CD14-positive monocyte (primary cell): Measurements from ENCODE around the gene ARID1B. TPM values are rescaled to one million over a fixed set of nuclear protein-coding genes. Genes with fewer than 3 reads are reported as not detected.

Experiments
- DNase-seq, 3 donors: peaks; one replicate each; pipeline ENCODE4 v3.0.0-alpha.2; 2011 to 2022
- H2AFZ ChIP-seq: 2 replicates; pipeline ENCODE4 v1.6.0; 2012; ENCODE audit warnings: mild to moderate bottlenecking, low read depth, low read length, inconsistent platforms; ENCODE audit not compliant: insufficient read depth, poor library complexity, severe bottlenecking
- H3K27ac ChIP-seq, 2 donors: 1 replicate in 1 of 2; 2 replicates in 1 of 2; pipeline ENCODE4 v1.5.1; 2012 to 2013; ENCODE audit warnings: low read length in 2 of 2, control low read depth in 1 of 2, inconsistent platforms in 1 of 2, low read depth in 1 of 2, mild to moderate bottlenecking in 1 of 2
- H3K27me3 ChIP-seq, 2 donors: one replicate each; pipeline versions ENCODE4 v1.6.0 to v1.6.1; 2011 to 2013; ENCODE audit warnings: low read length in 2 of 2; ENCODE audit not compliant: control insufficient read depth in 2 of 2, insufficient read depth in 2 of 2
- H3K36me3 ChIP-seq, 2 donors: replicated peaks in 1 of 2; 1 replicate in 1 of 2; 2 replicates in 1 of 2; pipeline versions ENCODE4 v1.5.1 to v1.6.1; 2012 to 2013; ENCODE audit warnings: low read length in 2 of 2, control low read depth in 1 of 2, inconsistent platforms in 1 of 2, mild to moderate bottlenecking in 1 of 2; ENCODE audit not compliant: insufficient read depth in 2 of 2, control insufficient read depth in 1 of 2
- H3K4me1 ChIP-seq, 2 donors: 1 replicate in 1 of 2; 2 replicates in 1 of 2; pipeline versions ENCODE4 v1.5.1 to v1.6.1; 2012 to 2013; ENCODE audit warnings: low read length in 2 of 2, control low read depth in 1 of 2, inconsistent platforms in 1 of 2, mild to moderate bottlenecking in 1 of 2, moderate library complexity in 1 of 2; ENCODE audit not compliant: insufficient read depth in 2 of 2, control insufficient read depth in 1 of 2
- H3K4me2 ChIP-seq: replicated peaks from 2 replicates; pipeline ENCODE3; 2012; ENCODE audit warnings: low read length, moderate library complexity, mild to moderate bottlenecking; ENCODE audit not compliant: poor library complexity, severe bottlenecking; ENCODE audit errors: extremely low read depth
- H3K4me3 ChIP-seq, 3 experiments: fragments of 200-600 bp in 1 of 3; sonication (generic) in 1 of 3; replicated peaks in 1 of 3; 1 replicate in 2 of 3; 2 replicates in 1 of 3; pipeline ENCODE4 v1.5.1; 2011 to 2013; ENCODE audit warnings: low read length in 3 of 3, mild to moderate bottlenecking in 3 of 3, control low read depth in 2 of 3, low read depth in 2 of 3, inconsistent platforms in 1 of 3, moderate library complexity in 1 of 3
- H3K79me2 ChIP-seq: 2 replicates; pipeline ENCODE4 v1.6.0; 2012; ENCODE audit warnings: mild to moderate bottlenecking, control low read depth, inconsistent platforms, low read length, moderate library complexity; ENCODE audit not compliant: insufficient read depth
- H3K9ac ChIP-seq: 2 replicates; pipeline ENCODE4 v1.6.0; 2017; ENCODE audit warnings: low read length, mild to moderate bottlenecking; ENCODE audit not compliant: insufficient read depth, poor library complexity, severe bottlenecking
- H3K9me3 ChIP-seq, 2 donors: replicated peaks in 1 of 2; 1 replicate in 1 of 2; 2 replicates in 1 of 2; pipeline versions ENCODE4 v1.5.1 to v1.6.1; 2012 to 2013; ENCODE audit warnings: low read length in 2 of 2, control low read depth in 1 of 2; ENCODE audit not compliant: control insufficient read depth in 1 of 2, insufficient read depth in 1 of 2
- H4K20me1 ChIP-seq: 2 replicates; pipeline ENCODE4 v1.6.0; 2012; ENCODE audit warnings: mild to moderate bottlenecking, low read length, control low read depth, moderate library complexity; ENCODE audit not compliant: insufficient read depth
- H3K27ac Mint-ChIP-seq, 7 donors: one replicate each; pipeline ENCODE4 v1.8.0; 2020; ENCODE audit warnings: mild to moderate bottlenecking in 7 of 7, mixed read lengths in 7 of 7, moderate library complexity in 6 of 7, inconsistent platforms in 2 of 7
- H3K27me3 Mint-ChIP-seq, 3 donors: one replicate each; pipeline ENCODE4 v1.8.0; 2021 to 2022; ENCODE audit warnings: low read depth in 3 of 3, mild to moderate bottlenecking in 3 of 3, mixed read lengths in 3 of 3, moderate library complexity in 3 of 3, inconsistent platforms in 1 of 3
- H3K36me3 Mint-ChIP-seq, 2 donors: one replicate each; pipeline ENCODE4 v1.8.0; 2020; ENCODE audit warnings: mixed read lengths in 2 of 2, inconsistent platforms in 1 of 2, mild to moderate bottlenecking in 1 of 2
- H3K4me1 Mint-ChIP-seq: one replicate; pipeline ENCODE4 v1.8.0; 2020; ENCODE audit warnings: mild to moderate bottlenecking, mixed read lengths
- H3K4me3 Mint-ChIP-seq, 2 donors: one replicate each; pipeline ENCODE4 v1.8.0; 2020; ENCODE audit warnings: mild to moderate bottlenecking in 2 of 2, mixed read lengths in 2 of 2, moderate library complexity in 1 of 2
- H3K9me3 Mint-ChIP-seq, 7 donors: one replicate each; pipeline ENCODE4 v1.8.0; 2020 to 2022; ENCODE audit warnings: mixed read lengths in 7 of 7, mild to moderate bottlenecking in 6 of 7, moderate library complexity in 6 of 7, inconsistent platforms in 2 of 7
- WGBS: methylation state at CpG from one replicate; pipeline ENCODE4 v1.1.5; 2013; ENCODE audit warnings: missing lambda C conversion rate; ENCODE audit not compliant: insufficient coverage; 5-methylcytosine and 5-hydroxymethylcytosine counted together
- intact Hi-C, 2 donors: fragments of 100-400 bp; cut with micrococcal nuclease; formaldehyde crosslinking; loops; one replicate each; pipeline versions ENCODE4 v1.15.0 to v1.15.1; 2023
- polyA plus RNA-seq, 3 donors: library from polyadenylated mRNA; depleted of rRNA in 1 of 3; unstranded in 2 of 3; stranded (reverse) in 1 of 3; fragments of 300-500 nt in 2 of 3; fragments of >200 nt in 1 of 3; fragmentation: Illumina TruSeq in 2 of 3; gene quantifications; 1 replicate in 2 of 3; 2 replicates in 1 of 3; pipeline ENCODE4 v1.2.3, GENCODE V29; 2012 to 2021
- TF ChIP-seq, protein P1 (sequence below): fragments of 200-600 bp; IDR thresholded peaks from one replicate; pipeline ENCODE4 v1.8.0; 2022; ENCODE audit warnings: antibody characterized with exemption, mild to moderate bottlenecking

The ARID1B gene
- polyA plus RNA-seq, 3 donors = 3.2 to 22.1 (median 3.8) TPM

DNA sequence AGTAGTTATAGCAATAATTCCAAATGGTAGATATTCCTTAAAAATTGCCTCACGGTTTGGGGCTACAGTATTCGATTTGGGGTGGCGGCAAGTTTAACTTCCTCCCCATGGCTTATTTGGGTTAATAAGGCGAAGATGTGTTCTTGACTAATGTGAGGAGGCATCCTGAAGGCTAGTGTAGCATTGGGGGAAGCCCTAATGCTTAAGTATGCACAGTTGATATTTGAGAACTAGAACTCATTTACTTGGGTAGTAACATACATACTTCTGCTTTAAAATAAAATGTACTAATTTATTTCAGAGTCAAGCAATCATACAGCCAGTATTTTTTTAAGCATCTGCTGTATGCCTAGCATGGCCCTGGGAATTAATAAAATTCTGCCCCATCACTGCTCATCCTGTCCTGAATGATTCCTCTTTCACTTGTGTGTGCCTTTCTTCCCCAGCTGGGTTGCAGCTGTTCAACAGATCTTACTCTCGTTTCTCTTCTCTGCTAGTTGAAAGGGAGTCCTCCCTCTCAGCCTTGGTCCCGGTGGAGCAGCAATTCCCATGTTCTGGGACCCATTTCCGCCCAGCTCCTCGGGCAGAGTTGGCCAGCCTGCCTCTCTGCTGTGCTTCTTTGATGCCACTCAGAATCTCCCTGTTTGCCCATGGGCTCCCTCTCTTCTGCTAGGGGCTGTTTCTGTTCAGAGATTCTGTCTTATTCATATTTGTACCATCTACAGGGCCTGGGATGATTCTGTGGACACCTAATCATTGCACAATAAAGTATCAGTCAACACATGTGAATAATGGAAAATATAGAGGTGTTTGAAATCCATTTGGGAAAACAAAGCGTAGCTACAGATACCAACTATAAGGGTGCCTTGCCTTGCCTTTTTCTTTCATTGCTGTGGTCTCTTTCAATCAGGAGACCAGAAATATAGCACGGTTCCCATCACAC, 104.8 kb downstream of the ARID1B start:
- H3K36me3 ChIP-seq = no peaks in the 10 kb centered on the region
- no peak overlapping the region for H3K27ac Mint-ChIP-seq
- no peak overlapping the region for H2AFZ ChIP-seq
- H3K36me3 Mint-ChIP-seq = peaks cover 0 to 3% of the 10 kb centered on the region in 2 donors
- H3K27me3 Mint-ChIP-seq = peaks cover 0 to 1% (median 0%) of the 10 kb centered on the region in 3 donors
- H3K9ac ChIP-seq = no peak overlapping the region
- no peak overlapping the region for H3K4me2 ChIP-seq
- H3K9me3 Mint-ChIP-seq = peaks cover 0 to 2% (median 0%) of the 10 kb centered on the region in 7 donors
- H4K20me1 ChIP-seq = peaks cover 100% of the 10 kb centered on the region
- TF ChIP-seq, protein P1, sequence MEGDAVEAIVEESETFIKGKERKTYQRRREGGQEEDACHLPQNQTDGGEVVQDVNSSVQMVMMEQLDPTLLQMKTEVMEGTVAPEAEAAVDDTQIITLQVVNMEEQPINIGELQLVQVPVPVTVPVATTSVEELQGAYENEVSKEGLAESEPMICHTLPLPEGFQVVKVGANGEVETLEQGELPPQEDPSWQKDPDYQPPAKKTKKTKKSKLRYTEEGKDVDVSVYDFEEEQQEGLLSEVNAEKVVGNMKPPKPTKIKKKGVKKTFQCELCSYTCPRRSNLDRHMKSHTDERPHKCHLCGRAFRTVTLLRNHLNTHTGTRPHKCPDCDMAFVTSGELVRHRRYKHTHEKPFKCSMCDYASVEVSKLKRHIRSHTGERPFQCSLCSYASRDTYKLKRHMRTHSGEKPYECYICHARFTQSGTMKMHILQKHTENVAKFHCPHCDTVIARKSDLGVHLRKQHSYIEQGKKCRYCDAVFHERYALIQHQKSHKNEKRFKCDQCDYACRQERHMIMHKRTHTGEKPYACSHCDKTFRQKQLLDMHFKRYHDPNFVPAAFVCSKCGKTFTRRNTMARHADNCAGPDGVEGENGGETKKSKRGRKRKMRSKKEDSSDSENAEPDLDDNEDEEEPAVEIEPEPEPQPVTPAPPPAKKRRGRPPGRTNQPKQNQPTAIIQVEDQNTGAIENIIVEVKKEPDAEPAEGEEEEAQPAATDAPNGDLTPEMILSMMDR = no peak
- no peaks in the 10 kb centered on the region for H3K9me3 ChIP-seq
- no peak overlapping the region for H3K27ac ChIP-seq
- H3K4me1 Mint-ChIP-seq = peaks cover 61% of the 10 kb centered on the region
- H3K79me2 ChIP-seq = peaks cover 85% of the 10 kb centered on the region
- DNase-seq = no peak
- no peaks in the 10 kb centered on the region for H3K27me3 ChIP-seq
- H3K4me3 ChIP-seq = no peak overlapping the region
- H3K4me1 ChIP-seq = peaks cover 19 to 43% of the 10 kb centered on the region in 2 donors
- H3K4me3 Mint-ChIP-seq = no peak overlapping the region
- intact Hi-C loops = no loop called here
- 73% methylated on average over 3 of the region's 10 CpGs for WGBS

DNA sequence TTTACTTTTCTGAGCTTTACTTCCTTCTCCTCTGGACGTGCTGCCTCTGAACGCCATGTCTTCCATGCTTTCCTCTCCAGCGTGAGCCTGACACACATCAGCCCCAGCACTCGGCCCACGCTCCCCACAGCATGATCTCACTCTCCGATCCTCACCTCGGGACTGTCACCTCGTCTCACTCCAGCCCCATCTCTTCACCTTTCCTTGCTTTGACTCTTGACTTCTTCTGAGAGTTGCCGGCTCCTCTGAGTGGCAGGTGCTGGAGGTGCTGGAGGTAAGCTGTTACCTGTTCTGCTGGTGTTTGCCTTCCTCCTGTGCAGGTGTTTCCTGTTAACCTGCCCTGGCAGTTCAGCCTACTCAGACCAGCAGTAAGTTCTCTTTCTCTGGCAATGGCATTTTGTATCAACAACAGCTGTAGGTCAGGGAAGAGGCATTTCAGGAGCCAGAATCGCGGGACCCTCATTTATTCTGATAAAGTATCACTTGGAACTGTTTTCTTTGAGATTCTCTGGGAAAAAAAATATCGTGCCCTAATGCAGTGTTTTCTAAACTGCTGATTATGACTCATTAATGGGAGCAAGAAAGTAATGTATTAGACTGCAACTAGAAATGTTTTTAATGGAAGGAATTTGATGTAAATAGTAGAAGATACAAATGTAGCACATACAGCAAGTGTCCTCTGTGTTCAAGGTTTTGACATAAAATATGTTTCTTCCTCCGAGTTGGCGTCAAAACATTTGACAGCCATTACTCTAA, 106.5 kb downstream of the ARID1B start:
- Mint-ChIP-seq H3K9me3 (no peaks in the 10 kb centered on the region), H3K27ac (peak overlapping the region in 5 of 7 donors; percentile 1 to 82 (median 58)), H3K4me1 (peaks cover 57% of the 10 kb centered on the region), H3K4me3 (peak overlapping the region in 1 of 2 donors; percentile 32), H3K36me3 (peaks cover 0 to 4% of the 10 kb centered on the region in 2 donors), H3K27me3 (no peaks in the 10 kb centered on the region)
- Histone ChIP-seq H3K27me3 (no peaks in the 10 kb centered on the region), H3K79me2 (peaks cover 85% of the 10 kb centered on the region), H2AFZ (no peak overlapping the region), H3K4me1 (peaks cover 19 to 43% of the 10 kb centered on the region in 2 donors), H3K9me3 (no peaks in the 10 kb centered on the region), H4K20me1 (peaks cover 100% of the 10 kb centered on the region), H3K4me2 (no peak overlapping the region), H3K9ac (no peak overlapping the region), H3K27ac (no peak overlapping the region), H3K4me3 (no peak overlapping the region), H3K36me3 (no peaks in the 10 kb centered on the region)
- DNase-seq = no peak
- intact Hi-C loops = no loop called here
- TF ChIP-seq, protein P1 = no peak
- WGBS = 9% methylated on average over 9 of the region's 14 CpGs
